Left forelimb (tissue), 1 donor: ENCODE results near the gene INSIG1.

Experiments used
- DNase-seq: peaks from one replicate; pipeline ENCODE4 v3.0.0-alpha.2; 2018; ENCODE audit warnings: low spot score

INSIG1 gene

DNA sequence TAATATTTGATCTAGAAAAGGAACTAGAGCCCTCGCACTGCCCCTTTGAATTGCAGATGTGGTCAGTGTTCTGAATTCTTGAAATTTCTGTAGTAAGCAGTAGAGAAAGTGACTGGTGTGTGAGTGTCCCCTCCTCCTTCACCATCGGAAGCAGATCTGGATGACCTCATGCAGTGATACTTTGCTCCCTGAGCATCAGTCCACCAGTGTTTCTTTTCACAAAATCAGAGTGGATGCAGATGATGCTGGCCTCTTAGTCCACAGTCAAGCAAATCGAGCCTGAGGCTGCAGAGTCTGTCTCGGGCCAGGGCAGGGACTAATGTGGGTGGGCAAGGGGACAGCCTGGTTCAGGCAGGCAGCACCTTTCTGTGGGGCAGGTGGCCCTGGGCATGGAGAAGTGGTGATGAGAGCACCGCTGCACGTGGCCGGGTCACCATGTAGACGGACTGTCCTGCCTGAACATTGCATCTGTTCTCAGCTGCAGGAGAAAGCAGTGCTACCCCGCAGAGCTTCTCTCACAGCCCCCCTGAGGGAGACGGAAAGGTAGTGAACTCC is 5.4 kb downstream of the INSIG1 start:
- DNase-seq: no peak

DNA sequence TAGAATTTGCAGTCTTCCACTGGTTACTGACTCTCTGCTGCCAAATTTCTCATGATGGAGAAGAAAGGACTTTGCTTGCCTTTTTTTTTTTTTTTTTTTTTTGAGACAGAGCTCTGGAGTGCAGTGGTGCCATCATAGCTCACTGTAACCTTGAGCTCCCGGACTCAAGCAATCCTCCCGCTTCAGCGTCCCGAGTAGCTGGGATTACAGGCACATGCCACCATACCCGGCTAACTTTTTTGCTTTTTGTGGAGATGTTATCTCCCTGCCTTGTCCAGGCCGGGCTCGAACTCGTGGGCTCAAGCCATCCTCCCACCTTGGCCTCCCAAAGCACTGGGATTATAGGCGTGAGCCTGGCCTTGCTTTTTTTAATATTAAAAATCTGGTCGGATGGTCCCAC is 6.2 kb downstream of the INSIG1 start:
- no peak for DNase-seq

DNA sequence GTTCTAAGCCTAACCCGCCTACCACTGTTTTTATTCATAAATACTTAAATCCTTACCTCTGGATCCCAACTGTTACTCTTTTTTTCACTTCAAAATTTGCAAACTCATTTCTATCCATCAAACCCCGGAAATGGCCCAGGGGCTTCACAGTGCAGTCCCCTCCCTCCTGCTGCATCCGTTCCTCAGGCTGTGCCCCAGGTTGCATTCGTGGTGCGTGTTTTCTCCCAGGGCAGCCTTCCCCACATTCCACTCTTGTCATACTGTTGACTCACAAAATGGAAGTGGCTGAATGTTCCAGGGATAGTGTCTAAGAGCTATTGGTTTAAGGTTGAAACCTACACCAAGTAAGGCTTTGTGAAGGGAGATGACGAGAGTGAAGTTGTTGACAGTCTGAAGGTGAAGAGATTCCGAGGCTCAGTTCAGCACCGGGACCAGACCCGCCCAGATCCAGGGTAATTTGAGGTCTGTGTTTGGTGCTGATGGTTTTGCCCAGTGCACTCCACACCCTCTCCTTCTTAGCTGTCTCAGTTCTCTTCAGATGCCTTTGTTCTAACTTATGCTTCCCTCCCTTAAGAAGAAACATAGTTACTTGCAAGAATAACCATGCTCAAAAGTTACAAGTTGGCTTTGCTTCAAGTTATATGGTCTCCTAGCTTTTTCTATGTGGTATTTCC is 7.7 kb downstream of the INSIG1 start:
- no peak for DNase-seq

DNA sequence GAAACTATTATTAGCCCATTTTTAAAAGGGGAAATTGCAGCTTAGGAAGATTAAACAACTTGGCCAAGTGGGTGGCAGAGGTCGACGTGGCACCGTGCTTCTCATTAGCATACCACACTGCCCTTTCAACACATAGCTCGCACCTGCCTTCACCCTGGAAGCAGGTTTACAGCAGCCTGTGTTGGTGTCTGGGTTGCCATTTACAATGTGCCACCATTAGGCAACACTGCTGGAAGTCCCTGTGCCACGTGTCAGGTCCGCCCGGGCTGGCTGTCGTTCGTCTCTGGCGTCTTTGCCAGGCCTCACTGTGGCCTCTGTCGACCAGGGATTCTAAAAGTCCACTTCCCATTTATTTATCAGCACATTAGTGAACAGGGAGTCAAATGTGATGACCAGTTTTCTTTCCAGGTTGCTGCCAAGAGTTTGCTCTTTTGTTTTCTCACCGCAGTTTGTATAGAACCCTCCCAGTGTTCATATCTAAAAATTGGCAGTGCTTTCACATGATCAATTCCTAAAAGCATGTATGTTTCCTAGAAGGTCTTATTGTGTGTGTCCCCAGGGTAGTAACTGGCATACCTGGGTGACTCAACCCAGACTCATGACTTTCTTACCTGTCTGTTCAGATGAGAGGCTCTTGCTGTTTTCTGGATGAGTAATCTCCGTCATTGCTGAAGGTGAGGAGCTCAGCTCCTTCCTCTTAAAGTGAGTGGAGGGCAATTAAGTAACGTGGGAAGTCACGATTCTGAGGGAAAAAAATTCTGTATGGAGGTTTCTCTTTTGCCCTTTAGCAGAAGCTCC is 9.2 kb downstream of the INSIG1 start:
- DNase-seq: no peak

DNA sequence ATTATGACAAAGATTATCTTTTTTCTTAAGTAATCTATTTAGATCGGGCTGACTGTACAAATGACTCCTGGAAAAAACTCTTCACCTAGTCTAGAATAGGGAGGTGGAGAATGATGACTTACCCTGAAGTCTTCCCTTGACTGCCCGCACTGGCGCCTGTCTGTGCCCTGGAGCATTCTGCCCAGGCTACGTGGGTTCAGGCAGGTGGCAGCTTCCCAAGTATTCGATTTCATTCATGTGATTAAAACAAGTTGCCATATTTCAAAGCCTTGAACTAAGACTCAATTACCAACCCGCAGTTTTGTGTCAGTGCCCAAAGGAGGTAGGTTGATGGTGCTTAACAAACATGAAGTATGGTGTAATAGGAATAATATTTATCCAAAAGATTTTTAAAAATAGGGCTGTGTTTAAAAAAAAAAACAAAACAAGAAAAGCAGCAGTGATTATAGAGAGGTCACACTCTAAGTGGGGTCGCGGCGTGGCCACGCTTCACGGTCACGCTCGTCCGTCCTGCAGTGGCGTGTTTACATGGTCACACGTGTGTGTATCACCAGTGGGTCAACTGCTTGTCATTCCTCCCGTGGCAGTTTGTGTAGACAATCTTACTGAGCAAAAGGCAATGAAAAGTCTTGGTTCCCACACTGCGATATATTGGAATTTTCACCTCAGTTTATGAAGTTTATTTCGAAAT is 10.8 kb downstream of the INSIG1 start:
- no peak for DNase-seq

DNA sequence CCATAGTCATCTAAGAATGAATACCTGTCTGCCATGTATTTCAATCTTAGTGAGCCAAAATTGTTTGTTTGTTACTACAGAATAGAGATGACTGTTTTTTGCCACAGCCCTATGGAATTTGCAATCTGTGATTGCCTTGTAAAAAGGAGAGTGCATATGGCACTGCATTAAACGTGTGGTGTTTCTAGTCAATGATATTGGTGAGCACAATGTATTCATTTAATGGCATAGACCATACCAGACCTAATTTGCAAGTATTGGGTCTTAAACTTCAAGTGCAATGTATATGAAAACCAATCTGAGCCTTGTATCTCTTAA is 11.3 kb downstream of the INSIG1 start:
- DNase-seq: no peak

DNA sequence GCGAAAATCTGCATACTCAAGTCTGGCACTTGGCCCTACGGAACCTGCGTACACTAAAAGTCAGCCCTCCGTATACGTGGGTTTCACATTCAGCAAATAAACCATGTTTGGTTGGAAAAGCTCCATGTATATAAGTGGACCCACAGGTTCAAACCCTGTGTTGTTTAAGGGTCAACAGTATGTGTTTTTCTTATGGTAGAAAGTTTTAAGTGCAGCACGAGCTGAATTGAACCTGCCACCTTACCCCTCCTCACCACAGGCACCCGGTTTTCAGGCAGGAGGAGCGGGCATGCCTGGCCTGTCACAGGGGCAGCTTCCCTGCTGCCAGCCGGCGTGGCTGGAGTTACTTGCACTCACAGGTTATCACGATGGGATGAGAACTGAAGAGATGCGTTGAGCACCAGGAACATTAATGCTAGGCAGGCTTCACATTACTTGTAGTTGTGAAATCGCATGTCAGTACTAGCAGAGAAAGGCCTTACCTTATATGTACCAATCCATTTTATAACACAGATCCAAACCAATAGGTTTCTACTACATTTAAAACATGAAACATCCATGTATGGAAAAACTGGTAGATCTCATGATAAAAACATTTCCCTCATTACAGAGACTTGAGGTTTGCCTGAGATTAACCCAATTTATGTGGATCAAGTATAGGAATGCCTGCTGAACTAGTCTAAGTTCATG is 12.9 kb downstream of the INSIG1 start:
- no peak for DNase-seq

DNA sequence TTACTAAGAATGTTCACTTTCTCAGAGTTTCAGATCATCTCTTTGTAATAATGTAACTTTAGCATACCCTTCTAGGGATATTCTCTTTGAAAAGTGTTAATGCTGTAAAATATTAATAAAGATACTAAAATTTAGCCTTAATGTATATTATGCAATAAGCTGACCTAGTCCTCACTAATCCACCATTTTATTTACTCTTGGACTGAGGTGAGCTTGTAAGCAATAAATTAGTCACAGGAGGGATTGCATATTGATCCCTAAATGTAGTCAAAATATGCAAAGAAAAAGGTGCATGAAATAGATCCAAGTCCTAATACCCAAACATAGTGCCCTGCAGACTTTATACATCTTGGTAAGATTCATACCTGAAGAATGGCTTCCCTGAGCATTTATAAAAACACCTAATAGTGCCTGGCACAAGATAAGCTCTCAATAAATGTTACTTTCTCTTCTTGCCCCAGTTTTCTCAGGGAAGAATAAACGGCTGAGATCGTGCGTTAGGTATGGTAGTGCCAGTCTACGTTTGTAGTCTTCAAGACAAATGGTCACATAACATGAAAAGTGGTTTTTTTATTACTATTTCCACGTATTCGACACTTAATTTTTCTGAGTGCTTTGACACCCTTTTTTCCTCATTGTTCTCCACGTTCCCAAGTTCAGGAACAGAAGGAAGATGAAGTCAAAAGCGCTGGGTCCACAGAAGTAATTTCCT is 14.3 kb downstream of the INSIG1 start:
- no peak for DNase-seq

DNA sequence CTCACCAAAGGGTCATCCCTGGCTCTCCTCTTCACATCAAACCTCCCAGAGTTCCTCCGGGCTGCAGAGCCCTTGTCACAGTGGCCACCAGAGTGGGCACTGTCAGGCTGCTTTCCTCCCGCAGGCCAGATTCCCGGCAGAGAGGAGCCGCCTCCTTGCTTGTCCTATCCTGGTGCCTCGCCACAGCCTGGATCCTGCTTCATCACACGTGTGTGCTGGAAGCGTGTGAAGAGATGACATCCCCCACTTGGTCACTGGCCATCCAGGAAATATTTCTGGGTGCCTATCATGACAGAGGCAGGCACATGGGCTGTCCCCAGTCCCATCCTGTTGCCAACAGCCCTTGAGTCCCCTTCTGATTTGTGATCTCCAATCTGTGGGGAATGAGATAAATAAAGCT is 15.0 kb downstream of the INSIG1 start:
- DNase-seq: no peak

DNA sequence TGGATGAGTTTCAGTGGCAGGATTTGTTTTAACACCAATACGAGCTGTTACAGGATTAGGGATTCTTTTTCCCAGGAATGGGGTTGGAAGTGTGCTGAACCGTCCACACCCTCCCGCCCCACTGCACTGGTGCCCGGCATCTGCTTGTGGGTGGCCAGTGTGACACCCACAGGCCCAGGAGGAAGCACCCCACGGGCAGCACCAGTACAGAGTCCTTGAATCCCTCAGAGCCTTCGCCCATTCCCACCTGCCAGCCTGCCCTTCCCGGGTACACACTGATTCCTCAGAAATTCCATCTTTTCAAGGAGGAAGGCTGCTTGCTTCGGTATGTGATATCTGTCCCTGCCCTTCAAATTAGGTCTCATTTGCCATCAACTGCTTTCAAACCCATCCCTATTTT is 15.4 kb downstream of the INSIG1 start:
- DNase-seq: no peak

DNA sequence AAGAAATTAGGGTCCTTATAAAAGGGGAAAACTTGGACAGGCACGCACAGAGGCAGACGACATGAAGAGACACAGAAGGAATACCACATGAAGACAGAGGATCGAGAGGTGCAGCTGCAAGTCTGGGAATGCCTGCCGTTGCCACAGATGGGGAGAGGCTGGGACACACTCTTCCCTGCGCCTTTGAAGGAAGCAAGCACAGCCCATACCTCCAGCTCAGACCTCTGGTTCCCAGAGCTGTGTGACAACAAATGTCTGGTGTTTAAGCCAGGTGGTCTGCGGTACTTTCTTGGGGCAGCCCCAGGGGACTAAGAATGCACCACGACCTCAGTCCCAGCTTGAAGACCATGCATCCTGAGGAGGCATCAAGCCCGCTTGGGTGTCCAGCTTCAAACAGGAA is 18.3 kb downstream of the INSIG1 start:
- no peak for DNase-seq

DNA sequence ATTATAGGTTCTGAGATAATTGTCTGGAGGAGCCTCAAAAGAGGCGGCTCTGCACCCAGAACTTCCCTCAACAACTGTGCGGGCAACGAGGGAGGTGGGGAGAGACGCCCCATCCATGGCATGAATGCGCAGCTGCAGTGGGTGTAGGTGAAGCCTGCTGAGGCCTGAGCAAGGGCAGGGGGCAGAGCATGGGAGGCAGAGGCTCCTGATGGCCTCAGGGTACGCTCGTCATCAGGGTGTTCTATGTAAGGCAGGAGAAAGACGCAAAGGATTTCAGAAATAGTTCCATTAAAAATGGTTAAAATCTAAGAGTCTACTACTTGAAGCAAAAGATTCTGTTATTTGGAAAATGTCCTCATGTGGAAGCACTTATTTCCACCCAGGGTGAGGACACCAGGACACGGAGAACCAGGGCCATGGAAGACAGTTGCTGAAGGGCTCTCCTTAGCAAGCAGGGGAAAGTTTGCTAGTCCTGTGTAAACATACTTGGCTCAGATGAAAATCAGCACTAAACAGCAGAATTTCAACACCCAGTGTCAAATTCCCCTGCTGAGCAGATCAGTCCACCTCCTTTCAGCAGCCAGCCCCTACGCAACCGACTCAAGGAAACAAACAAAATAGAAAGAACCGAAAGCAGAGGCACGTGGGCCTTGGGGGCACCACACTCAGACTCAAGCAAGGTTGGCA is 18.9 kb downstream of the INSIG1 start:
- DNase-seq: no peak

DNA sequence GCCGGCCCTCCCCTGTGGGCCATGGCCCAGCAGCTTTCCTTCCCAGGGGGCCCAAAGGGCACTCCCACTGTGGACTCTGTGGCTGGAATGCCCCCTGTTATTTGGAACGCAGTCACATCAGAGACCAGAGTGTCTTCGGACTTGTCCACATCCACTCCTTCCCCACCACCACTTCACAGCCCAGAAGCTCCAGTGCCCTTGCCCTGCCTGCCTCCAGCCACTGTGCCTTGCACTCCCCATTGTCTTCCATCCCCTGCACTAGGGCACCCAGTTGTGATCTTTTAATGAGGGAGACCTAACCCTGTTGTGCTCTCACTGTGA is 19.4 kb downstream of the INSIG1 start:
- no peak for DNase-seq

DNA sequence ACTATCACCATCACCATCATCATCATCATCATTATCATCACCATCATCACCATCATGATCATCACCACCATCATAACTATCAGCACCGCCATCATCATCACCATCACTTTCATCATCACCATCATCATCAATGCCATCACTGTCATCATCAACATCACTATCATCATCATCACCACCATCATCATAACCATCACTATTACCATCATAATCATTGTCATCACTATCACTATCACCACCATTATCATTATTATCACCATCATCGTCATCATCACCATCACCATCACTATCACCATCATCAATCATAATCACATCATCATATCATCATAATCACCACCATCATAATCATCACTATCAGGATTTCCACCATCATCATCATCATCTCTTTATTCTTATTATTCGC is 20.6 kb downstream of the INSIG1 start:
- DNase-seq: no peak

DNA sequence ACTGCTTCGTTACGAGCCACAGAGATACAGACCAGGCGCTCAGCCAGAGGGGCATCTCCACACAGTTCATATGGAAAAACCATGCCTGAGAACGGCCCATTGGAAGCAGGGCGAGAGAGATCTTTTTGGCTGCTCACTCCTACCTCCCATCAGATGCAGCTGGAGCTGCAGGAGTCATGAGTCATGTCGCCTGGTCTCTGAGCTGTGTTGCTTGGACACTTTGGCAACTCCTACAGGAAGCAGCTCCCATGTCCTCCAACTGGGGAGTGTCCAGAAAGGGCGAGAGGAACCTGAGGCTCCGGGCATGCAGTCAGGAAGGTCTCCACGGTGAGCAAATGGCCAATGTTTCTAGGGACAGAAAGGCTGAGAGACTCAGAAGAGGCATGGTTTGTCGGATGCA is 24.9 kb downstream of the INSIG1 start:
- DNase-seq: no peak

DNA sequence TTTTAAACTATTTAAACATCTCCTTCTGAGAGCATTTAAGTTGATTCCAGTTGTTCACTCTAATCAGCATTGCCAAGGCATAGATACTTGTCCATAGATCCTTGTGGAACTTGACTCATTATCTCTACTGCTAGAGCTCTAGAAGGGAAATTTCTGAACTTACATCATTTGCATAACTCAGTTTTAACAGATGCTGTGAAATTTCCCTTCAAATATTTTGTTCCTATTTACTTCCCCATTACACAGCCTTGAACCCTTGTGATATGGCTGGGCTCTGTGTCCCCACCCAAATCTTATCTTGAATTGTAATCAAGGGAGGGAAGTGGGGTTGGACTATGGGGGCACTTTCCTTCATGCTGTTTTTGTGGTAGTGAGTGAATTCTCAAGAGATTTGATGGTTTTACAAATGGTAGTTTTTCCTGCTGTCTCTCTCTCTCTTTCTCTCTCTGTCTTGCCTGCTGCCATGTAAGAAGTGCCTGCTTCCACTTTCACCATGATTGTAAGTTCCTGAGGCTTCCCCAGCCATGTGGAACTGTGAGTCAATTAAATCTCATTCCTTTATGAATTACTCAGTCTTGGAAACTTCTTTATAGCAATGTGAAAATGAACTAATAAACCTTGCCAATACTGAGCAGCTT is 25.4 kb downstream of the INSIG1 start:
- no peak for DNase-seq

DNA sequence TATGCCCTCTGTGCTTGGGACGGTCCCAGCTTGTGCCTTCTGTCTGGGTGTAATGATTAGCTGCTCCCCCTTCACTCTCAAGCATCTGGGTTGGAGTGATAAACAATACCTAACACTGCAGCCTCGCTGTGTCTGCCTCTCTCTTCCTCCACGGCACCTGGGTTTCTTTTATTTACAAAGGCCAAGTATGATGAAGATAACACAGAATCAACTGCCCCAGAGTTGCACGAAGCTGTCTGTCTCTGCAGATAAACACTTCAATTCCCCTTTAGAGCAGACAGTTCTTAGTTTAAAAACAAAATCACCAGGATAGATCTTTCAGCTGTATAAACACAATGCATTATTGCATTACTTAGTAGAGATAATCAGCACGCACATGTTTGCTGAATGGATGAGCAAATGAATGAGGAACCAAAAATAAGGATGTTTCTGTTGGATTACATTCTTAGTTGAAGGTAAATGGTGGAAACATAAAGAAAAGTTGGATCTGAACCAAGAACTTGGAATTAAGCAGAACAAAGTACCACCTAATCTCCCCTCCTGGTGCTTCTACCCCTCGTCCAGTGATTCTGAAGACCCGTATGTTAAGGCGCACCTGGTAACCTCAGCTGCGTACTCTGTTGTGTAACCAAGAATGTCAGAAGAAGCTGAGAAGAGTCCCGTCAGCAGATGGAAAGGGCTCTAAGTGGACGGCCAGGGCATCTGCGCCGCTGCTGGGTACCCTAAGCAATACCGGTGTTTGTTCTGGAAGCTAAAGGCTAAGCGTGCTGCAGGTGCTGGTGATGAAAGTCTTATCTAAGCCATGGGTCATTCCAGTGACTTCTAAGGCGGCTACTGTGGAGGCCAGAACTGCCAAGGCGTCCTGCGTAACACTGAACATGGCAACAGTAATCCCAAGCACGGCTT is 26.6 kb downstream of the INSIG1 start:
- no peak for DNase-seq

DNA sequence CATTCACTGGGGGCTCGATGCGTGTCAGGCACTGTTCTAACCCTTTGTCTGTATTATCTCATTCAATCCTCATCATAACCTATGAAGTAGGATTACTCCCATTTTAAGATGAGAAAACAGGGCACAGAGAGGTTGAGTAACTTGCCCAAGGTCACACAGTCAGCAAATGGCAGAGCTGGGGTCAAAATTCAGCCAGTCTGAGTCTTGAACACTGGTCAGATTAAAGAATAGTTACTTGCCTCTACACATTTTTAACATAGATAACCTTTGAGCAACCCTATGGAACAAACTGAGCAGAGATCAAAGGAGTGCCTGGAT is 27.2 kb downstream of the INSIG1 start:
- DNase-seq: no peak

DNA sequence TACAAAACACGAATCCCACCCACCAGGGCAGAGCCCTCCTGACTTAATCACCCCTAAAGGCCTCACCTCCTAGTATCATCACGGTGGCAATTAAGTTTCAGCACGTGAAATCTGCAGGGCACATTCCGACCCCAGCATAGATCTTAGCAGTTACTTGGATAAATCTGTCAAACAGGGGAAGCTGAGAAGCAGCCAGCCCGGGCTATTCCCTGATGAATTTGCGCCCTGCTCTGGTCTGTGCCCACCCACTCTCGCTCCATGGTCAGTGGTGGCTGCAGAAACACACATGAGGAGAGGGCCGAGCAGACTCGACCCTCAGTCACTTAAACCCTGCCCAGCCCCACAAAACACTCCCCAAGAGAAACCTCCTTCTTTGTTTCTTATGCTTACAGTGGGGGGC is 28.7 kb downstream of the INSIG1 start:
- no peak for DNase-seq
